Fibroblast of villous mesenchyme (primary cell): ENCODE data around the gene AP1G1. TPM values are rescaled to one million over a fixed set of nuclear protein-coding genes. Genes with fewer than 3 reads are reported as not detected.
"Not testable (repeated sequence)": the region's sequence is repeated elsewhere in the genome, so short reads cannot be mapped to it uniquely, and the experiment has no call there.

Source experiments
- DNase-seq: peaks from one replicate; pipeline ENCODE4 v3.0.0-alpha.2; 2010; ENCODE audit warnings: low read depth
- H3K4me3 ChIP-seq: 2 replicates; pipeline ENCODE4 v1.5.1; 2011; ENCODE audit warnings: low read depth, mild to moderate bottlenecking, low read length
- CTCF ChIP-seq: IDR thresholded peaks from 2 replicates; pipeline ENCODE4 v1.5.1; 2012; ENCODE audit warnings: low read depth, mild to moderate bottlenecking, low read length; ENCODE audit not compliant: insufficient read depth
- total RNA-seq: library from RNA; depleted of rRNA; stranded (reverse); fragments of >200 nt; gene quantifications from 2 replicates; pipeline ENCODE4 v1.2.3, GENCODE V29; 2012

Gene AP1G1
- total RNA-seq, 1 donor = 117 TPM

GRCh38 chr16:71807905-71808592 is 585 bp downstream of the AP1G1 start:
- TF ChIP-seq CTCF = no peak
- H3K4me3 ChIP-seq = peak overlapping the region; percentile 98
- DNase-seq = peak; percentile 59

- H3K4me3 ChIP-seq = no peak overlapping the region
- no peak for TF ChIP-seq CTCF
- no peak for DNase-seq
Measured at GRCh38 chr16:71803305-71803690, 5.3 kb downstream of the AP1G1 start.

GRCh38 chr16:71796501-71797097 is 12.0 kb downstream of the AP1G1 start:
- H3K4me3 ChIP-seq = no peak overlapping the region
- DNase-seq = no peak

GRCh38 chr16:71794943-71795342 is 13.7 kb downstream of the AP1G1 start:
- no peak for DNase-seq
- no peak overlapping the region for H3K4me3 ChIP-seq
- TF ChIP-seq CTCF = no peak

More at GRCh38 chr16:71796501-71797097, 12.0 kb downstream of the AP1G1 start:
- no peak for TF ChIP-seq CTCF

- no peak overlapping the region for H3K4me3 ChIP-seq
- no peak for DNase-seq
- no peak for TF ChIP-seq CTCF
Measured at GRCh38 chr16:71794018-71794417, 14.6 kb downstream of the AP1G1 start.

GRCh38 chr16:71792176-71792575 is 16.5 kb downstream of the AP1G1 start:
- no peak for TF ChIP-seq CTCF
- DNase-seq = no peak
- H3K4me3 ChIP-seq = no peak overlapping the region

- not testable (repeated sequence) for H3K4me3 ChIP-seq
- DNase-seq = peak; percentile 13
Measured at GRCh38 chr16:71790329-71790728, 18.3 kb downstream of the AP1G1 start.
